GM11168 (cell line): ENCODE data around the gene BMPR1A.

Experiments
- in situ Hi-C: fragments of 300-500 bp; cut with MboI; formaldehyde crosslinking; loops from one replicate; pipeline ENCODE4 v1.12.0; 2022; ENCODE audit warnings: low sequenced_read_pairs; ENCODE audit not compliant: unreplicated experiment

BMPR1A gene

GRCh38 chr10:86960003-86960862 is 203.8 kb downstream of the BMPR1A start:
- in situ Hi-C loops = no loop called here

GRCh38 chr10:86960863-86961434 is 204.5 kb downstream of the BMPR1A start:
- in situ Hi-C loops = no loop called here

GRCh38 chr10:86961481-86962091 is 205.2 kb downstream of the BMPR1A start:
- in situ Hi-C loops = no loop called here

GRCh38 chr10:86962136-86962980 is 205.9 kb downstream of the BMPR1A start:
- in situ Hi-C loops = no loop called here

- in situ Hi-C loops = no loop called here
Observed at GRCh38 chr10:86962981-86963310, 206.5 kb downstream of the BMPR1A start.

- in situ Hi-C loops = no loop called here
Observed at GRCh38 chr10:86963341-86963919, 207.0 kb downstream of the BMPR1A start.

GRCh38 chr10:86964061-86964846 is 207.8 kb downstream of the BMPR1A start:
- in situ Hi-C loops = no loop called here

GRCh38 chr10:86964847-86965190 is 208.4 kb downstream of the BMPR1A start:
- in situ Hi-C loops = no loop called here

- in situ Hi-C loops = no loop called here
Observed at GRCh38 chr10:86965986-86966654, 209.7 kb downstream of the BMPR1A start.

GRCh38 chr10:86967481-86967941 is 211.1 kb downstream of the BMPR1A start:
- in situ Hi-C loops = no loop called here

- in situ Hi-C loops = no loop called here
Observed at GRCh38 chr10:86968271-86968993, 212.0 kb downstream of the BMPR1A start, which contains the start of gene ADIRF. Gene ADIRF (plus strand): TSS chr10:86968482. CDS start chr10:86968545, 63 bp downstream.

- in situ Hi-C loops = no loop called here
Observed at GRCh38 chr10:86968994-86969355, 212.6 kb downstream of the BMPR1A start.

GRCh38 chr10:86969421-86970041 is 213.1 kb downstream of the BMPR1A start:
- in situ Hi-C loops = no loop called here

- in situ Hi-C loops = no loop called here
Observed at GRCh38 chr10:86970162-86970981, 214.0 kb downstream of the BMPR1A start.

- in situ Hi-C loops = no loop called here
Observed at GRCh38 chr10:86970982-86971231, 214.5 kb downstream of the BMPR1A start.

GRCh38 chr10:86971232-86971991 is 215.0 kb downstream of the BMPR1A start:
- in situ Hi-C loops = no loop called here
